ENCODE measurements around the gene BABAM2. TPM values are rescaled to one million over a fixed set of nuclear protein-coding genes. Genes with fewer than 3 reads are reported as not detected.

Gene BABAM2
- total RNA-seq, 2 experiments from 2014 or later, result 19.7 to 33.2 TPM

- TF ChIP-seq EZH2phosphoT487 (IDR thresholded peaks at IDR 0.05; ENCODE audit: borderline replicate concordance, low read depth, low read length), result no peak
- no peak for TF ChIP-seq CTCF (conservative IDR thresholded peaks at IDR 0.05; ENCODE audit: low read length)
- Histone ChIP-seq H3K79me2 (ENCODE audit: insufficient read depth, low read depth, low read length) (no peaks in the 10 kb centered on the region), H3K9me2 (ENCODE audit: insufficient read depth, low read length) (no peaks in the 10 kb centered on the region), H3K27ac (ENCODE audit: low read depth, low read length, poor library complexity, severe bottlenecking) (no peak overlapping the region), H3K4me1 (ENCODE audit: insufficient read depth, low read length, poor library complexity, severe bottlenecking) (no peaks in the 10 kb centered on the region), H3K4me3 (ENCODE audit: low read depth, low read length, poor library complexity, severe bottlenecking) (no peak overlapping the region), H3K9me3 (ENCODE audit: low read length) (no peaks in the 10 kb centered on the region), H3K36me3 (ENCODE audit: insufficient read depth, low read length) (no peaks in the 10 kb centered on the region), H3K4me2 (ENCODE audit: low read length) (no peak overlapping the region), H4K20me1 (ENCODE audit: insufficient read depth, low read length) (no peaks in the 10 kb centered on the region), H2AFZ (ENCODE audit: low read length) (no peak overlapping the region)
- CTCF ChIA-PET (ENCODE audit: unreplicated experiment), result no interaction called here
- intact Hi-C loops (cut with micrococcal nuclease; ENCODE audit: unreplicated experiment), result no loop called here
- no TSS peak for BruUV-seq (replicated peaks)
- POLR2A ChIA-PET, result no interaction called here
- DNase-seq (ENCODE audit: low spot score), result no peak
Observed at GRCh38 chr2:28232295-28232694, 341.8 kb downstream of the BABAM2 start.

- H3K4me1 ChIP-seq (ENCODE audit: insufficient read depth, low read length, poor library complexity, severe bottlenecking), result no peaks in the 10 kb centered on the region
- no peak overlapping the region for H3K27ac ChIP-seq (ENCODE audit: low read depth, low read length, poor library complexity, severe bottlenecking)
- H3K9me3 ChIP-seq (ENCODE audit: low read length), result no peaks in the 10 kb centered on the region
- H2AFZ ChIP-seq (ENCODE audit: low read length), result no peak overlapping the region
- H3K9me2 ChIP-seq (ENCODE audit: insufficient read depth, low read length), result no peaks in the 10 kb centered on the region
- intact Hi-C loops (cut with micrococcal nuclease; ENCODE audit: unreplicated experiment), result no loop called here
- no peak for DNase-seq (ENCODE audit: low spot score)
- TF ChIP-seq CTCF (conservative IDR thresholded peaks at IDR 0.05; ENCODE audit: low read length) (no peak), EZH2phosphoT487 (IDR thresholded peaks at IDR 0.05; ENCODE audit: borderline replicate concordance, low read depth, low read length) (no peak)
- H3K36me3 ChIP-seq (ENCODE audit: insufficient read depth, low read length), result no peaks in the 10 kb centered on the region
- H3K4me3 ChIP-seq (ENCODE audit: low read depth, low read length, poor library complexity, severe bottlenecking), result no peak overlapping the region
- POLR2A ChIA-PET, result no interaction called here
- CTCF ChIA-PET (ENCODE audit: unreplicated experiment), result no interaction called here
- no peak overlapping the region for H3K4me2 ChIP-seq (ENCODE audit: low read length)
- BruUV-seq (replicated peaks), result no TSS peak
- no peaks in the 10 kb centered on the region for H4K20me1 ChIP-seq (ENCODE audit: insufficient read depth, low read length)
- no peaks in the 10 kb centered on the region for H3K79me2 ChIP-seq (ENCODE audit: insufficient read depth, low read depth, low read length)
Observed at GRCh38 chr2:28233164-28233676, 342.7 kb downstream of the BABAM2 start.

- H3K4me1 ChIP-seq (ENCODE audit: insufficient read depth, low read length, poor library complexity, severe bottlenecking), result no peaks in the 10 kb centered on the region
- H3K36me3 ChIP-seq (ENCODE audit: insufficient read depth, low read length), result no peaks in the 10 kb centered on the region
- H2AFZ ChIP-seq (ENCODE audit: low read length), result no peak overlapping the region
- H3K79me2 ChIP-seq (ENCODE audit: insufficient read depth, low read depth, low read length), result no peaks in the 10 kb centered on the region
- ChIA-PET CTCF (ENCODE audit: unreplicated experiment) (no interaction called here), POLR2A (no interaction called here)
- intact Hi-C loops (cut with micrococcal nuclease; ENCODE audit: unreplicated experiment), result no loop called here
- no peak for DNase-seq (ENCODE audit: low spot score)
- H3K4me3 ChIP-seq (ENCODE audit: low read depth, low read length, poor library complexity, severe bottlenecking), result no peak overlapping the region
- BruUV-seq (replicated peaks), result no TSS peak
- H3K27ac ChIP-seq (ENCODE audit: low read depth, low read length, poor library complexity, severe bottlenecking), result no peak overlapping the region
- H3K4me2 ChIP-seq (ENCODE audit: low read length), result no peak overlapping the region
- no peaks in the 10 kb centered on the region for H3K9me2 ChIP-seq (ENCODE audit: insufficient read depth, low read length)
- no peaks in the 10 kb centered on the region for H4K20me1 ChIP-seq (ENCODE audit: insufficient read depth, low read length)
- no peak for TF ChIP-seq EZH2phosphoT487 (IDR thresholded peaks at IDR 0.05; ENCODE audit: borderline replicate concordance, low read depth, low read length)
- TF ChIP-seq CTCF (conservative IDR thresholded peaks at IDR 0.05; ENCODE audit: low read length), result no peak
- H3K9me3 ChIP-seq (ENCODE audit: low read length), result no peaks in the 10 kb centered on the region
Observed at GRCh38 chr2:28234807-28235206, 344.3 kb downstream of the BABAM2 start.
